HepG2 (cell line): ENCODE data around the gene B3GNT8. TPM values are rescaled to one million over a fixed set of nuclear protein-coding genes. Genes with fewer than 3 reads are reported as not detected.

Source experiments
- ATAC-seq: fragments of 200-7000 bp; cut with Tn5 transposase; 3 replicates; pipeline ENCODE4 v1.9.1; 2020; ENCODE audit warnings: mild to moderate bottlenecking, moderate library complexity
- BruUV-seq: library from RNA; stranded (reverse); fragments of 400-500 nt; replicated peaks from 2 replicates; lab custom pipeline; 2021; lab: Mats Ljungman, UMichigan
- CTCF ChIA-PET: fragments of 300-600 bp; formaldehyde crosslinking; extraction: SDS; loops from one replicate; lab custom pipeline; 2021; ENCODE audit warnings: low total read pairs, inconsistent platforms, low intra/inter-chr PET ratio; lab: Yijun Ruan, JAX
- POLR2A ChIA-PET: fragments of 350-600 bp; sonication (Branson Sonifier 250); formaldehyde crosslinking; loops from one replicate; lab custom pipeline; 2020; ENCODE audit warnings: antibody characterized with exemption, inconsistent platforms; lab: Yijun Ruan, JAX
- DNase-seq: peaks from one replicate; pipeline ENCODE4 v3.0.0-alpha.2; 2015; ENCODE audit warnings: low spot score
- FAIRE-seq: peaks from 3 replicates; lab custom pipeline; 2011; peaks lifted over from hg19 to GRCh38; lab: Jason Lieb, UNC
- H2AFZ ChIP-seq: one replicate; pipeline ENCODE4 v1.6.1; 2011; ENCODE audit warnings: low read length, inconsistent platforms
- H3K27ac ChIP-seq: fragments of 300-600 bp; 3 replicates; pipeline ENCODE4 v1.8.0; 2011; ENCODE audit warnings: mixed run types, mild to moderate bottlenecking, mixed read lengths, low read length, inconsistent platforms; ENCODE audit not compliant: insufficient read depth; ENCODE audit errors: extremely low read length
- H3K27me3 ChIP-seq, 2 experiments: fragments of 200-600 bp in 1 of 2; 2 replicates in 1 of 2; 3 replicates in 1 of 2; pipeline versions ENCODE4 v1.6.0 to v1.8.0; 2011; ENCODE audit warnings: low read length in 2 of 2, mild to moderate bottlenecking in 2 of 2, moderate library complexity in 2 of 2, inconsistent platforms in 1 of 2; ENCODE audit not compliant: insufficient read depth in 2 of 2, control insufficient read depth in 1 of 2
- H3K36me3 ChIP-seq, 2 experiments: fragments of 200-600 bp in 1 of 2; replicated peaks in 1 of 2; 2 replicates in 1 of 2; 3 replicates in 1 of 2; pipeline versions ENCODE4 v1.5.1 to v1.8.0; 2011; ENCODE audit warnings: low read length in 2 of 2, inconsistent platforms in 1 of 2; ENCODE audit not compliant: insufficient read depth in 2 of 2, control insufficient read depth in 1 of 2
- H3K4me1 ChIP-seq: 2 replicates; pipeline ENCODE4 v1.5.1; 2012; ENCODE audit warnings: low read length, inconsistent platforms; ENCODE audit not compliant: insufficient read depth
- H3K4me2 ChIP-seq: 2 replicates; pipeline ENCODE4 v1.6.0; 2011; ENCODE audit warnings: low read depth, low read length, inconsistent platforms
- H3K4me3 ChIP-seq, 3 experiments: fragments of 200-600 bp in 1 of 3; sonication (generic), shearing (Covaris generic) in 1 of 3; replicated peaks in 1 of 3; 2 replicates each; pipeline ENCODE4 v1.5.1; 2011 to 2016; ENCODE audit warnings: low read length in 3 of 3, inconsistent platforms in 2 of 3, low read depth in 2 of 3, mild to moderate bottlenecking in 2 of 3, control low read depth in 1 of 3, mixed read lengths in 1 of 3; ENCODE audit not compliant: insufficient read depth in 1 of 3
- H3K79me2 ChIP-seq: one replicate; pipeline ENCODE4 v1.6.1; 2011; ENCODE audit warnings: low read length, inconsistent platforms; ENCODE audit not compliant: insufficient read depth
- H3K9ac ChIP-seq: 2 replicates; pipeline ENCODE4 v1.6.0; 2011; ENCODE audit warnings: mild to moderate bottlenecking, low read depth, low read length, inconsistent platforms; ENCODE audit not compliant: insufficient read depth
- H3K9me3 ChIP-seq: 2 replicates; pipeline ENCODE4 v1.5.1; 2012; ENCODE audit warnings: mild to moderate bottlenecking, low read length
- H4K20me1 ChIP-seq: 2 replicates; pipeline ENCODE4 v1.6.0; 2011; ENCODE audit warnings: inconsistent platforms, mild to moderate bottlenecking, low read length, moderate library complexity; ENCODE audit not compliant: insufficient read depth
- ADNP ChIP-seq: sonication (generic); formaldehyde crosslinking; IDR thresholded peaks from 2 replicates; pipeline ENCODE4 v1.4.0; 2020; ENCODE audit warnings: missing genetic modification reagents
- AGO1 ChIP-seq: fragments of 200-400 bp; formaldehyde crosslinking; IDR thresholded peaks from 2 replicates; pipeline ENCODE4 v1.6.1; 2017; ENCODE audit warnings: mild to moderate bottlenecking, low read depth, low read length, moderate library complexity; ENCODE audit not compliant: poor library complexity, severe bottlenecking
- CEBPG ChIP-seq: IDR thresholded peaks from 2 replicates; pipeline ENCODE4 v1.6.1; 2016
- EP300 ChIP-seq, 3 experiments: sonication (generic) in 1 of 3; formaldehyde crosslinking in 1 of 3; IDR thresholded peaks; 2 replicates each; pipeline versions ENCODE4 v1.5.1 to v1.6.1; 2011 to 2020; ENCODE audit warnings: low read depth in 2 of 3, low read length in 2 of 3, borderline replicate concordance in 1 of 3, improper control_type of control experiment in 1 of 3, mild to moderate bottlenecking in 1 of 3, missing genetic modification reagents in 1 of 3, moderate library complexity in 1 of 3
- GTF2F1 ChIP-seq: fragments of 150-350 bp; IDR thresholded peaks from 2 replicates; pipeline ENCODE4 v1.6.1; 2014; ENCODE audit warnings: low read length
- HES4 ChIP-seq: sonication (generic); formaldehyde crosslinking; IDR thresholded peaks from 2 replicates; pipeline ENCODE4 v1.9.0; 2021; ENCODE audit warnings: mild to moderate bottlenecking, missing genetic modification reagents, borderline replicate concordance
- ISX ChIP-seq: sonication (generic); formaldehyde crosslinking; conservative IDR thresholded peaks from 2 replicates; pipeline ENCODE4 v1.5.0; 2020; ENCODE audit warnings: missing genetic modification reagents
- MIER3 ChIP-seq: IDR thresholded peaks from 2 replicates; pipeline ENCODE4 v1.6.1; 2016; ENCODE audit warnings: missing compliant biosample characterization, borderline replicate concordance
- MTA3 ChIP-seq: sonication (generic); formaldehyde crosslinking; IDR thresholded peaks from 2 replicates; pipeline ENCODE4 v1.4.0; 2020; ENCODE audit warnings: missing genetic modification reagents
- NR2F6 ChIP-seq, 2 experiments: IDR thresholded peaks; 2 replicates each; pipeline ENCODE4 v1.6.1; 2016; ENCODE audit warnings: antibody characterized with exemption in 1 of 2, mild to moderate bottlenecking in 1 of 2
- POLR2AphosphoS5 ChIP-seq: IDR thresholded peaks from 2 replicates; pipeline ENCODE4 v1.6.1; 2012; ENCODE audit warnings: low read depth, low read length
- REXO4 ChIP-seq: sonication (generic); formaldehyde crosslinking; IDR thresholded peaks from 2 replicates; pipeline ENCODE4 v1.8.0; 2022; ENCODE audit warnings: missing genetic modification reagents, mild to moderate bottlenecking, borderline replicate concordance
- ZFP82 ChIP-seq: sonication (generic); formaldehyde crosslinking; IDR thresholded peaks from 2 replicates; pipeline ENCODE4 v1.5.1; 2020; ENCODE audit warnings: mild to moderate bottlenecking, missing genetic modification reagents, borderline replicate concordance
- ZNF24 ChIP-seq: fragments of 450-650 bp; IDR thresholded peaks from 2 replicates; pipeline ENCODE4 v1.6.1; 2017; ENCODE audit warnings: antibody characterized with exemption, mild to moderate bottlenecking
- ZNF615 ChIP-seq: sonication (generic); formaldehyde crosslinking; IDR thresholded peaks from 2 replicates; pipeline ENCODE4 v1.5.0; 2020; ENCODE audit warnings: mild to moderate bottlenecking, missing genetic modification reagents, borderline replicate concordance
- ZSCAN20 ChIP-seq: sonication (generic); formaldehyde crosslinking; IDR thresholded peaks from 2 replicates; pipeline ENCODE4 v1.4.0; 2020; ENCODE audit warnings: missing genetic modification reagents, mild to moderate bottlenecking, borderline replicate concordance
- ZSCAN21 ChIP-seq: sonication (generic); formaldehyde crosslinking; IDR thresholded peaks from 2 replicates; pipeline ENCODE4 v1.8.0; 2022; ENCODE audit warnings: mild to moderate bottlenecking, missing genetic modification reagents, moderate library complexity, borderline replicate concordance
- WGBS: methylation state at CpG from one replicate; pipeline ENCODE4 v1.1.6; 2017; ENCODE audit warnings: low lambda C conversion rate; 5-methylcytosine and 5-hydroxymethylcytosine counted together
- in situ Hi-C: cut with HindIII; loops from 2 replicates; pipeline ENCODE4 v1.10.0; 2017; ENCODE audit warnings: low pct_unique_long_range_greater_than_20kb; ENCODE audit not compliant: extremely low pct_ligation_motif_present
- intact Hi-C: fragments of 100-400 bp; cut with micrococcal nuclease; formaldehyde crosslinking; loops from one replicate; pipeline ENCODE4 v1.10.0; 2022; ENCODE audit not compliant: unreplicated experiment
- polyA plus RNA-seq, 8 experiments: library from polyadenylated mRNA; depleted of rRNA in 3 of 8; stranded (reverse) in 7 of 8; unstranded in 1 of 8; fragments of >200 nt; fragmentation: Illumina TruSeq in 4 of 8; extraction: Trizol in 4 of 8; gene quantifications; 2 replicates each; pipeline versions ENCODE4 v1.2.1 to v1.2.3, GENCODE V29; 2011 to 2016; ENCODE audit warnings: low read depth in 4 of 8, missing spikeins in 1 of 8, mixed read lengths in 1 of 8; ENCODE audit not compliant: insufficient read depth in 1 of 8
- total RNA-seq, 5 experiments: library from RNA; depleted of rRNA; stranded (reverse); fragments of >200 nt; fragmentation: Illumina TruSeq; extraction: Trizol; gene quantifications; 2 replicates each; pipeline ENCODE4 v1.2.3, GENCODE V29; 2016; ENCODE audit warnings: low read depth in 1 of 5
- TF ChIP-seq, protein P1 (sequence below): IDR thresholded peaks from 2 replicates; pipeline ENCODE4 v1.6.1; 2016; ENCODE audit warnings: missing compliant biosample characterization, missing genetic modification reagents, borderline replicate concordance
- TF ChIP-seq, protein P2 (sequence below): sonication (generic); formaldehyde crosslinking; IDR thresholded peaks from 2 replicates; pipeline ENCODE4 v1.4.0; 2020; ENCODE audit warnings: mild to moderate bottlenecking, missing genetic modification reagents
- TF ChIP-seq, protein P3 (sequence below): sonication (generic); formaldehyde crosslinking; IDR thresholded peaks from 2 replicates; pipeline ENCODE4 v1.5.0; 2020; ENCODE audit warnings: mild to moderate bottlenecking, missing genetic modification reagents

The B3GNT8 gene
- total and polyA plus RNA-seq, 2 of the 13 experiments (the other 11 are each of a cell fraction or from before 2014, with no cell fraction given), result 0.26 to 1.9 TPM

DNA sequence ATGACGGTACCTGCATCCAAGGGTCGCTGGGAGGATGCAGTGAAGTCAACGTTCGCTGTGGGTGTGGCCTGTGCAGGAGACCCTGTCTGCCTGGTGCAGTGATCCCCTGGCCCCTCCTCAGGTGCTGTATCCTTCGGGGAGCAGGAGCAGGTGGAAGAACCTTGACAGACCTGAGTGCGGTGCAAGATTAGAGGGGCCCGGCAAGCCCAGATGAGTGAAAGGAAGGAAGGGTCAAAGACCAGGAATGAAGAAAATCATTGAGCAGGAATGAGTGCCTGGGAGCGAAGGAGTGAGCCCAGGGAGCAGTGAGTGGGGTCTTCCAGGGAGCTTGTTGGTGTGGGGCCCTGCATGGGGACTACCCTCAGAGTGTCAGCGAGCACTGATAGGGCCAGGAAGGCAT lies 12.7 kb downstream of the B3GNT8 start:
- Histone ChIP-seq H3K27me3 (no peaks in the 10 kb centered on the region), H3K36me3 (peaks cover 12 to 25% of the 10 kb centered on the region in 2 experiments; a peak in 4 of 5 replicates), H3K4me1 (peaks cover 16% of the 10 kb centered on the region), H3K4me3 (no peak overlapping the region), H3K4me2 (no peak overlapping the region), H3K9ac (no peak overlapping the region), H4K20me1 (no peaks in the 10 kb centered on the region), H3K9me3 (no peaks in the 10 kb centered on the region), H3K27ac (no peak overlapping the region), H2AFZ (no peak overlapping the region), H3K79me2 (no peaks in the 10 kb centered on the region)
- DNase-seq (no peak), ATAC-seq (no peak), FAIRE-seq (no peak)
- no peak for TF ChIP-seq ADNP (CRISPR knock-in tag)
- TF ChIP-seq ZSCAN20 (CRISPR knock-in tag), result no peak
- no peak for TF ChIP-seq ZSCAN21
- TF ChIP-seq ZNF24, result no peak
- no peak for TF ChIP-seq EP300 (IDR thresholded peaks at IDR 0.05; ENCODE audit: low read depth in 2 of 2, low read length in 2 of 2)
- TF ChIP-seq EP300 (CRISPR knock-in tag; IDR thresholded peaks at IDR 0.05; ENCODE audit: borderline replicate concordance), result no peak
- TF ChIP-seq, protein P1, sequence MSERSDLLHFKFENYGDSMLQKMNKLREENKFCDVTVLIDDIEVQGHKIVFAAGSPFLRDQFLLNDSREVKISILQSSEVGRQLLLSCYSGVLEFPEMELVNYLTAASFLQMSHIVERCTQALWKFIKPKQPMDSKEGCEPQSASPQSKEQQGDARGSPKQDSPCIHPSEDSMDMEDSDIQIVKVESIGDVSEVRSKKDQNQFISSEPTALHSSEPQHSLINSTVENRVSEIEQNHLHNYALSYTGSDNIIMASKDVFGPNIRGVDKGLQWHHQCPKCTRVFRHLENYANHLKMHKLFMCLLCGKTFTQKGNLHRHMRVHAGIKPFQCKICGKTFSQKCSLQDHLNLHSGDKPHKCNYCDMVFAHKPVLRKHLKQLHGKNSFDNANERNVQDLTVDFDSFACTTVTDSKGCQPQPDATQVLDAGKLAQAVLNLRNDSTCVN (CRISPR knock-in tag), result no peak
- no peak for TF ChIP-seq MTA3 (CRISPR knock-in tag)
- TF ChIP-seq ISX, result no peak
- TF ChIP-seq, protein P2, sequence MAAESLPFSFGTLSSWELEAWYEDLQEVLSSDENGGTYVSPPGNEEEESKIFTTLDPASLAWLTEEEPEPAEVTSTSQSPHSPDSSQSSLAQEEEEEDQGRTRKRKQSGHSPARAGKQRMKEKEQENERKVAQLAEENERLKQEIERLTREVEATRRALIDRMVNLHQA, result no peak
- no peak for TF ChIP-seq ZFP82 (CRISPR knock-in tag)
- TF ChIP-seq GTF2F1, result no peak
- TF ChIP-seq CEBPG (CRISPR knock-in tag), result no peak
- TF ChIP-seq, protein P3, sequence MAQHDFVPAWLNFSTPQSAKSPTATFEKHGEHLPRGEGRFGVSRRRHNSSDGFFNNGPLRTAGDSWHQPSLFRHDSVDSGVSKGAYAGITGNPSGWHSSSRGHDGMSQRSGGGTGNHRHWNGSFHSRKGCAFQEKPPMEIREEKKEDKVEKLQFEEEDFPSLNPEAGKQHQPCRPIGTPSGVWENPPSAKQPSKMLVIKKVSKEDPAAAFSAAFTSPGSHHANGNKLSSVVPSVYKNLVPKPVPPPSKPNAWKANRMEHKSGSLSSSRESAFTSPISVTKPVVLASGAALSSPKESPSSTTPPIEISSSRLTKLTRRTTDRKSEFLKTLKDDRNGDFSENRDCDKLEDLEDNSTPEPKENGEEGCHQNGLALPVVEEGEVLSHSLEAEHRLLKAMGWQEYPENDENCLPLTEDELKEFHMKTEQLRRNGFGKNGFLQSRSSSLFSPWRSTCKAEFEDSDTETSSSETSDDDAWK (CRISPR knock-in tag), result no peak
- no peak for TF ChIP-seq MIER3
- TF ChIP-seq REXO4 (CRISPR knock-in tag), result no peak
- TF ChIP-seq HES4 (CRISPR knock-in tag), result no peak
- TF ChIP-seq POLR2AphosphoS5, result no peak
- TF ChIP-seq AGO1, result no peak
- no peak for TF ChIP-seq NR2F6 (IDR thresholded peaks at IDR 0.05)
- no peak for TF ChIP-seq NR2F6 (CRISPR knock-in tag; IDR thresholded peaks at IDR 0.05)
- no peak for TF ChIP-seq ZNF615 (CRISPR knock-in tag)
- in situ Hi-C loops (no loop called here), intact Hi-C loops (no loop called here)
- ChIA-PET CTCF (no interaction called here), POLR2A (no interaction called here)
- BruUV-seq, result no TSS peak
- WGBS, result 98% methylated on average over 9 of the region's 9 CpGs
